Renal cortical epithelial cell (primary cell): ENCODE measurements around the gene PITPNB. TPM values are rescaled to one million over a fixed set of nuclear protein-coding genes. Genes with fewer than 3 reads are reported as not detected.

Experiments used
- DNase-seq: peaks from one replicate; pipeline ENCODE4 v3.0.0-alpha.2; 2011; ENCODE audit warnings: low read depth
- total RNA-seq: library from RNA; depleted of rRNA; stranded (reverse); fragments of >200 nt; gene quantifications from 2 replicates; pipeline ENCODE4 v1.2.3, GENCODE V29; 2014

PITPNB gene
- total RNA-seq, 1 donor from 2014 or later = 66.4 TPM

DNA sequence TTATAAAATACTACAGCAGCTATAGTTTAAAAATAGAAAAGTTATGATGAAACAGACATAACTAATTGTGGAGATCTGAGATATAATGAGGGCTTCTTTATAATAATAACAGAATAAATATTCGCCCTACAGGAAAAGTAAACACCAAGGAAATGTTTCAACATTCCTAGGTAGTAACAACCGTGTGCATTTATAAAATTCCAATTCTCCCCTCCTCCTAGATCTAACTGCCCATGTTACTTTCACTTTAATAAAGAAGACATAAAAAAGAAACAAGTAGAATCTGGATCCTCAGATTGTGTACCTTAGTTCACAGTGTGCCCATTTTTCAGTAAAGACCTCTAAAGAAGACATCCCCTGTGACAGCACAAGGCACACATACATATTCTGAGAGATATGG, 59.7 kb downstream of the PITPNB start:
- peak; percentile 51 for DNase-seq

DNA sequence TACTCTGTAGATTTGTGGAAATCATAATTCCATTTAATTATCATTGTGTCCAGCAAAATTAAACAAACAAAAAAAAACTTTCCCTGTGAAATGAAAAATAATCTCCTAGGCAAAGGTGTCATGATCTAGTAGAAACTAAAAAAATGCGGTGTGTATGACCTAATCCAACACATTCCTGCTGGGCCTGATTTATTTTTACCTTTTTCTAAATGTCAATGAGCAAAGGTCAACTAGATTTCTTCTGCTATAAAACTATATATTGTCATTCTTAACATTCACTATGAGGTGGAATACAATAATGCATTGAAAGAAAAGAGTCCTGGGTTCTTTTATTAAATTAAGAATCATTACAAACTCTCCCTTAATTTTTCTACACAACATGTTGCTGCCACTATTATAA, 60.4 kb downstream of the PITPNB start:
- DNase-seq = no peak

DNA sequence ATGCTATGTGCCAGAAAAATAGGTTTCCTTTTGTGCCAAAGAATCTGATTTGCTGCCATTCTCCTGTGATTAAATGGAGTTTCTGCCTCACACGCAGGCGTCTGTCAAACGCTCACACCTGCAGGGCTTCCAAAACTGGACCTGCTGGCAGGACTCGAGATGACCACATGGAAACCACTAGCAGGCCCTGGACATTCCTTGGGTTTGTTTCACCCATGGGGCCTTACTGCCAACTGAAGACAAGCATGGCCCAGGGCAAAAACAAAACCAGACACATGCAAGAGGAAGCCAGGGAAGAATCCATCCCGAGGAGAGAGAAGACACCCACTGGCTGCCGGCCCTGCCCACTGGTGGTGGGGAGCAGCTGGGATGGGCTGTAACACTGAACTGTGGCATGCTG, 61.6 kb downstream of the PITPNB start:
- DNase-seq = no peak

DNA sequence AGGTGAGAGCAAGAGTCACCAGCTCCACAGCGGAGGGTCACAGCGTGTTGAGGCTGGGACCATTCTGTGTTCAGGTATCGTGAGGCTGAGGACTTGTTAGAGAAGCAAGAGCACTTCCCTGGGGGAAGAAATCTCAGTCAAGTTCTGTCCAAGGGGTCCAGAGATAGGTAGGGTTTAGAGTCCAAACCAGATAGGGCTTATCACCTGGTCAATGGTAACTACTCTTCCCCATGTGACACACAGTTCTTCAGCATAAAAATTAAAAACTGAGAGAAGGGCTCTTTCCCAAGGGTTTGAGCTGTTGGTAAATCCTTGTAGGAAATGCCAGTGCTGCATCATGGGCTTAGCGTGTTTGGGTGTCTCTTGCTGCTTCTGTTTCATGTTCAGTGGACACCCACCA, 62.7 kb downstream of the PITPNB start:
- no peak for DNase-seq

DNA sequence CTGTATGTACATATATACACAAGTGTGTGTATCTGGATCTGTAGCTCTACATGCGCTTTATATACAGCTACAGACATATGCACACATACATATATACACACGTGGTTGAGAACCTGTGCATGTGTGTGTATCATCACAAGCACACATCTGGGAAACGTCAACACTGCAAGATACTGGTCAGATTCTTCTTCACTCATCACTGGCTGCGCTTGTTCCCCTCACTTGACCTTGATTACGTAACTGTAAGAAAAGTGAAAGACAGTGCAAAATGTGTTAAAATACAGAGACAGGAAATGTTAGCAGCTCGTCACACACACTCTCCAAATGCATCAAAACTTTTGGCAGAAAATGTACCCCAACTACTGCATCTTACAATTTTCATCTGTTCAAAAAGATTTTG, 65.6 kb downstream of the PITPNB start:
- DNase-seq = peak; percentile 40

DNA sequence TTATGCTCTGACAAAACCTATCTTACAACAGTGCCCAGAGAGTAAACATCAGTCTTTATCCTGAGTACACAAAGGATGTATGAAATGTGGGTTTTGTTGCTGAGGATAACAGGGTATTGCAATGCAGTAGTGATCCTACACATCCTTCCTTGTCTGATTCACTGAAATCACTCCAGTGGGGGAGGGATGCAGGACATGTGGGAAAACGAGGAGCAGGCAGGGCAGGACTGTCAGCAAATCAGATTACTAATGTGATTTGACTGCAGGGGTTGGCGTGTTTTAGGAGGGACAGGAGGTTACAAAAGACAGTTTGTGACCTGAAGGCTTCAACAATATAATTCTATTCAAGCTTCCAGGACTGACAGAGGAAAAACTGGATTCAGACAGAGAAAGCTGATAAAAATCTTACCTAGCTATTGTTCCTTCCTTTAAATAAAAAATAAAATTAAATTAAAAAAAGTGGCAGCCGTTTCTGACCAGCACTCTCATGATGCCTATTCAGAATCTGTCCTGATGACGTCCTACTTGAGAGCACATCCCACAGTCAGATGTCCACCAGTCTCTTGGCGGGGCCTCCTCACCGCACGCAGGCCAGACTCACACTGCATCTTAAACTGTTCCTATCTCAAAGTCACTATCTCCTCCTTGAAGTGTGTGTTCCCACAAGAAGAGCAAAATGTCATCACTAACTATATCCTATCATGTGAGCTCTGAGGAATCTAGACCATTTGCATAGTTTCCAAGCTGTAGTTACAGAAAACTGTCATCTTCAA, 66.9 kb downstream of the PITPNB start:
- no peak for DNase-seq

DNA sequence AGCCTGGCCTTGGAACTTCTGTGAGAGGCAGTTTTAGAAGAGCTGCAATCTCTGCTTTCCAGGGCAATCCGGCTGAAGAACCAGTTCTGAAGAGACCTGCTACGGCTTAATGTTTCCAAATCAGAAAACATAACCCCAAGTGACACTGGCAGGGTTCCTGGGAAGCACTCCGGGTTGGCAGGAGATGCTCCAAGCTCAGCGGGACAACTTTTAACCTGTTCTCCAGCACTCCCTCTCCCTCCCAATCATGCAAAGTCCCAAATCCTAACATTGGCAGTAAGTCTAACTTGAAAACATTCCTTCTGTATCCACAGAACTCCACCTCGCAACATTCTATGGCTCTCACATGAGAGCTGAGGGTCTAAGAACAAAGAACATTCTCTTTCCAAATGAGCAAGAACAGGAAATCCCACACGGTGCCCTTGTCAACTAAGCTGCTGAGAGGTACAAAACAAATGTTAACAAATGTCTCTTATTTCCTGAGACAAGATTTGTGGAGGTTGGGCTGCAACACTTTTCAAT, 69.0 kb downstream of the PITPNB start:
- DNase-seq = no peak

DNA sequence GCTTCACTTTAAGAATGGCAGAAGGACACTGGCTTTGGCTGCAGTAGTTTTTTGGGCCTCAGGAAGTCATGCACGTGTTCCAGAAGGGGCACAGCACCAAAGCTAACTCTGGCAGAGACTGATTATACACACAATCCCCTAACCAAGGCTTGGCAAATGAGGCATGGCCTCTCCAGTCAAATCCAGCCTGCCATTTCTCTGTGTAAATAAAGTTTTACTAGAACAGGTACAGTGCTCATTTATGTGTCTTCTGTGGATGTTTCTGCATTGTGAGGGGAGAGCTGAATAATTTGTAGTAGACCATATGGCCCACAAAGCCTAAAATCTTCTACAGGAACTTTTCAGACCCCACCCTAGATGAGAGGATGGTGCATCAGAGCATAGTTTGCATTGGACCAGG, 71.1 kb downstream of the PITPNB start:
- DNase-seq = no peak

DNA sequence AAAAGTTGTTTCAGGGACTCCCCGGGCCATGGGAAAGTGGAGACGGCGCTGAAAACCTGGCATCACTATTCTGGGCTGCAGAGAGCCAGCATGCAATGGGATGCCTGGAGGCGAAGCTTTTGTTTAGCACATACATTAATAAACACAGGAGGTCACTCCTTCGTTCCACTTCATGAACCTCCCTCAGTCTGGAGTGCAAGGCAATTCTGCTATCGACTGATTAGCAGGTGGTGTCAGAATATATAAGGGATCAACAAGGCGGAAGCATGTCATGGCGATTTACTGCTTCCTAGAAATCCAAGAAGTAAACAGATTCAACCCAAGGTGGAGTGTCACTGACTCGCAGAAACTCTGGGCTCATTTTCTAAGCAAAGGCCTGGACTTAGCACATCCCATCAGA, 72.1 kb downstream of the PITPNB start:
- DNase-seq = no peak

DNA sequence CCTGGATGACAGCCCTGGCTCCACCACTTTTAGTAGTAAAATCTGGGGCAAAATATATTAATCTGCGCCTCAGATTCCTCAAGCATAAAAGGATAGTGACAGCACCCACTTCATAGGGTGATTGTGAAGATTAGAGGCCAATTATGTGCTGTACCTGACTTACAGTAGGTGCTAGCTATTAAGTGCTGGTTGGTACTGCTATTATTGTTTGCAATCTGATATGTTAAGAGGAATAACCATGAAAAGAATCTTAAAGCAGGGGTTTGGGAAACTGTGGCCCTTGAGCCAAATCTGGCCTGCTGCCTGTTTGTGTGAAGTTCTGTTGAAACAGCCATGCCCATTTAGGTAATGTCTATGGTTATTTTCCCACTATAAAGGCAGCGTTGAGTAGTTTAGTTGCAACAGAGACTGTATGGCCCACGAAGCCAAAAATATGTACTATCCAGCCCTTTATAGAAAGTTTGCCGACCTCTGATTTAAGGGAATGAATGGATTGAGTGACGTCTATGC, 72.8 kb downstream of the PITPNB start:
- no peak for DNase-seq

DNA sequence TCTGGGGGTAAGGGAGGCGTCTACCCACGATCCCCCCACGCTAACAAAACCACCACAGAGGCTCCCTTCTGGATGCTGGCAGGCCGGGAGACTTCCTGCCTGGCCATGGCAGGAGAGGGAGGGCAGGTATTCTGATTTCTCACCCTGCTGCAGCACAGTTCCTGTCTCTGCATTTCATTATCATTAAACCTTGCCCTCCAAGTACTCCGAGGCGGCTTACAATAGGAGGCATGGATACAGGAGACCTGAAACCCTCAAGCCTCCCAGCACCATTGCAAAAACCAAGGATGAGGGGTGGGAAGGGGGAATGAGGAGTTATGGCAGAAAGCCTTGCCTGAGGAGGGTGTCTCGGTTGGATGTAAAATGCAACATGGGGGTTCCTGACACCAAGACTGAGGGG, 73.4 kb downstream of the PITPNB start:
- no peak for DNase-seq

DNA sequence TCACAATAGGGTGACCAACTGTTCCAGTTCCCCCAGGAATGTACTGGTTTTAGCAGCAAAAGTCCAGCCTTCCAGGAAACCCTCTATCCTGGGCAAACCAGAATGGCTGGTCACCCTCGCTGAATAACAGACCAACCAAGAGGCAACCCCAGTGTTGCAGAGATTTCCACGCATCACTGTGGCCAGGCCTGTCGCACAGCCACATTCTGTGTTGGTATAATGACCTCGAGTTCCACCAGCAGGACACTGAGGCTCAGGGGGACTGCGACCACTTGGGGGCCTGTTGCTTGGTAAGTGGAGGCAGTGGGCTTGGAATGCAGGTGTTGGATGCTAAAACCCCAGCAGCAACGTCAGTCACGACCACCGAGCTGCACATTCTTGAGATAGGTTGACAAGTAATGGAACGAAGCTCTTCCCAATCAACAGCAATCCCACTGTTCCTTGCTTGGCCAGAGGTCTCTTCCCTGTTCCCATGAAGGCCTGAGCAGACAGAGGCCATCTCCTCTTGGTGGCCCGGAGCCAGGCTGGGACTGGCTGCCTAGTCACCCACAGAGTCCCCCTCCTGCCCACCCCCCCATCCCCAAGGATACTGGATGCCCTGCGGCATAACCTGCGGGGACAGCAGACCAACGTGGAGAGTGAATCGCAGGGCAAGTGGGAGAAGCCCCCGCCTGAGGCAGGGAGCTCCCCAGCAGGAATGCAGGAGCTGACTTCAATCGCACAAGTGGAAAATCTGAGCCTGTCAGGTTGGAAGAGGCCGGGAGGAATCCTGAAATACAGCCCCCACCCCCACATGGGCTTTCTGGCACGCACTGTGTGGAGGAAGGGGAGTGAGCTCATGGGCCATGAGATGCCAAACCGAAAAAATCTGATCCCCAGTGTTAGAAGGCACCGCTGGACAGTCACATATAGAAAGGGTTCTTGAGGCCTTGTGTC, 74.1 kb downstream of the PITPNB start:
- DNase-seq = no peak

DNA sequence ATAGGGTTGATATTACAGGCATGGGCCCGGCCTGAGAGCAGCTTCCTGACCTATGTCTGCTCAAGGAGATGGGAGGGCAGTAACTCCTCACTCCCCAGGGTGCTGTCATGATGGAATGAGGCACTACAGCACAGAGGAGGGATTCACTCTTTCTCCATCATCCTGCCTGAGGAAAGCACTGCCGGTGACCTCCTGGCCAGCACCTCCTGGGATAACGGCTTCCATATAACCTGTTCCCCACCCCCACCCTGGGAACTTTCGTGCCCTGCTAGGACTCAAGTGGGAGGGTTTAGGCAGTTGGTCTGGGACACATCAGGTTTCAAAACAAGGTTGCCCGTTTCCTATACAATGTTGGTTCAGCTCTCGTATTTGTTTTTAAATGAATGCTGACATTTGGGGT, 74.8 kb downstream of the PITPNB start:
- no peak for DNase-seq

DNA sequence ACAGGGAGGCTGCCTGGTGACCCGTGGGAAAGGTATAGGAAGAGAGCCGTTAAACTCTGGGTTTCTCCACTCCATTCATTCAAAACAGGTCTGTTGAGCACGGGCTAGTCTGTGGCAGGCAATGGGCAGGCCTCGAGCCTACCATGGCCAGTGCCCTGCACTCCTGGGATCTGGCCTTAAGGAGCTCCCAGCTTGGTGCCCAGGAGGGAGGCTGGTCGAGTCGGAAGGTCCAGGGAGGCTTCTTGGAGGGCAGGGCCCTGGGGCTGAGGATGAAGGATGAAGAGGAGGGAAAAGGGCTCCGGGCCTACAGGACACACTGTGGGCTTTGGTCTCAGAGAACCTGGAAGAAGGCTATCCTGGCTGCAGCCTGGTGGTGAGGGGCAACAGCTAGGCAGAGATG, 75.6 kb downstream of the PITPNB start:
- no peak for DNase-seq

DNA sequence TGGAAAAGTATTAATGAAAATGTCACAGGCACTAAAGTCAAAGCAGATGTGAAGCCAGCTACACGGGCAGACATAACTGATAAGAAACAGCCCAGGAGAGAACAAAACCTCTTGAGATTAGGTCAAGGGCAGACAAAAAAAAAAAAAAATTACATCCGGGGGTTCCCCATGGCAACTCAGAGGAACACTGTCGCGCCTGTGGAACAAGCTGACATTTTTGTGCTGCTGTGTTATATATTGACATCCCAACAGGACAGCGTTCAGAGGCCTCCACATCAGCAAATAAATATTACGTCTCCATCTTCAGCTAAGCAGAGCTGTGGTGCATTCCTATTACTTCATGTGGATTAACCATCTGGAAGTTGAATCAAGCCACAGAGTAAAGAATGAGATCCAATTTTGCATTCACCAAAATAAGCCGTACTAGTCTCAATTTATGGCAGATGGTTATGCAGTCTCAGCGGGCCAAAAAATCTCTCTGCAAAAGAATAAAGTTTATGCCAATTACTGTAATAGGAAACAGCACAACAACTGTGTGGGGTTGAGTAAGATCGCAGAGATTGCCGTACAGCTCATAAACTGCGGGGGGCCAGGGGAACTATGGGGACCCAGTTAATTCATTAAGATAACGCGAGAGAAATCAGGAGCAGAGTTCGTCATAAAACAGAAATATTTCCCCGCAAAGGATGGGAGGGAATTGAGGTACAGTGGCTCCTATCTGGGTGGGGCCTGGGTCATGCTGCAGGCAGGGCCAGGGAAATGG, 76.2 kb downstream of the PITPNB start:
- no peak for DNase-seq

DNA sequence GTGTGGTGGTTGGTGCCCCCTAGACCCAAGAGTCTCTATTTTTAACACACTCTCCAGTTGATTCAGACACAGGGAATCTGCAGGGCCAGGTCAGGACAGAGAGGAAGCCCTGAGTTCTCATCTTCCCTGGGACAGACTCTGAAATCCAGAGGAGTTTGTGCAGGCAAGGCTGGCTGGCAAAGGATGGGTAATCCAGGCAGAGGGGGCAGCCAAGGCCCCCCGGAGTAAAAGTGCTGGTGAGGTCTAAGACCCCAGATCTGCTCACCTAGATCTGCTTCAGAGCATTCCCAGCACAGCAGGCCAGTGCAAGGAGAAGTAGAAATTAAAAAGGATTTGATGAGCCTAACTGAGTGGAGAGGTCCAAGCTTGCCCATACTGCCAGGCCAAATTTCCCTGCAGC, 76.9 kb downstream of the PITPNB start:
- no peak for DNase-seq

DNA sequence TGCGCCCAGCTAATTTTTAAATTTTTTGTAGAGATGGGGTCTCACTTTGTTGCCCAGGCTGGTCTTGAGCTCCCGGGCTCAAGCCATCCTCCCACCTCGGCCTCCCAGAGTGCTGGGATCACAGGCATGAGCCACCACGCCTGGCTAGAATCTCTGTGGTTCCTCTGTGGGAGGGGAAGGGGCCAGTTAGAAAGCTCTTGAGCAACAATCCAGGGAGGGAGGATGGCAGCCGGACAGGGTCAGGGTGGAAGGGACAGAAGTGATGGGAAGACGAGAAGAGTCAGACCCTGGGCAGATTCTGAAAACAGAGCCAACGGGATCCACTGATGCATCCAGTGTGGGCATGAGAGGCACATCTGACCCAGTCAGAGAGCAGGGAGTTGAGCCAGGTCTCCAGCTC, 78.6 kb downstream of the PITPNB start:
- DNase-seq = no peak

DNA sequence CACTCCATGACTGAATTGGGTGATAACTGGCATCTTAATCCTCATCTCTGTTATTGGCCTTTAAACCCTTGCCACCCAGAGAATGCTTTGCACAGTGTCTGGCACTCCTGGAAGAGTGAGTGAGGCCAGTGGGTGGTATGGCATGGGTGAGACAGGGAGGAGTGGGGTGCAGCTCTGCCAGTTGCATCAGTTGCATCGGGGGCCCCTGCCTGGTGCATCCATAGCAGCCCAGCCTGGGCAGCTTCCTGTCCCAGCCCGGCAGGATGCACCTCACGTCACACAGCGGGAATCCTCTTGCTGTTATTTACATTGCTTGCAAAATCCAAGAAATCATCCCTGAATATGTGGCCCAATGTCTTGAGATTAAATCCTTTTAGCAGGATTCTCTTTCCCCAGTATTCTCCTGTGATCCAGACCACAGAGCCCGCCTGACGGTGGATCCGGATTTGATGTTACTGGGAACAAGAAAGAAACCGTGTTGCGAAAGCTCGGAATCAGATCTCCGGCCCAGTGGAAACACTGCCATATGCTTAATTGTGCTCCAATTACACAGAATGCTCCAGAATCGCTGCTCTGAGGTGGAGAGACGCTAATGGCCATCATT, 79.9 kb downstream of the PITPNB start:
- DNase-seq = no peak

DNA sequence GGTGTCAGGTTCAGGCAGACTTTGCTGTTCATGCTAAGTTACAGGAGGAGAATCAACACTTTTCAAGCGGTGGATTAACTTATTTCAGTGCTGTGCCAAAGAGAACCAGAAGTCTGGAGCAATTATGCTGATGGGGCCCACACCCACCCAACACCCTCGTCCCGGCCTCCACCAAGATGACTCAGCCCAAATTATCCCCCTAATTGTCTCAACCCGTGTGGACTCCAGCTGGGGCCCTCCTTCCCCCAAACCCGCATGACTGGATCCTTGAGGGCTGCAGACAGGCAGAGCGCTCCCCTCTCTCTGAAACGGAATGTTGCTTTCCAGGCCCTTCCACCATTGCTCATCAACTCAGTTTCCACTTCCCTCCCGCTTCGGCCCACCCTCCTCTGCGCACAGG, 82.9 kb downstream of the PITPNB start:
- no peak for DNase-seq

DNA sequence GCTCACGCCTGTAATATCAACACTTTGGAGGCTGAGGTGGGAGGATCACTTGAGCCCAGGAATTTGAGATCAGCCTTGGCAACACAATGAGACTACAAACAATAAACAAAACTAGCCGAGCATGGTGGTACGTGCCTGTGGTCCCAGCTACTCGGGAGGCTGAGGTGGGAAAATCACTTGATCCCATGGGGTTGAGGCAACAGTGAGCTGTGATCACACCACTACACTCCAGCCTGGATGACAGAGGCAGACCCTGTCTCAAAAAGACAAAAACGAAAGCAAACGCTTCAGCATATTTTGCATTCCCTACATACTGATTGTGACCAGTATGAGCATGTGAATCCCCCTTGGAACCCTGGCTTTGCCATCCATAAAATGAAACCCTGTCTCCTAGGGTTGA, 83.6 kb downstream of the PITPNB start:
- DNase-seq = peak; percentile 4

DNA sequence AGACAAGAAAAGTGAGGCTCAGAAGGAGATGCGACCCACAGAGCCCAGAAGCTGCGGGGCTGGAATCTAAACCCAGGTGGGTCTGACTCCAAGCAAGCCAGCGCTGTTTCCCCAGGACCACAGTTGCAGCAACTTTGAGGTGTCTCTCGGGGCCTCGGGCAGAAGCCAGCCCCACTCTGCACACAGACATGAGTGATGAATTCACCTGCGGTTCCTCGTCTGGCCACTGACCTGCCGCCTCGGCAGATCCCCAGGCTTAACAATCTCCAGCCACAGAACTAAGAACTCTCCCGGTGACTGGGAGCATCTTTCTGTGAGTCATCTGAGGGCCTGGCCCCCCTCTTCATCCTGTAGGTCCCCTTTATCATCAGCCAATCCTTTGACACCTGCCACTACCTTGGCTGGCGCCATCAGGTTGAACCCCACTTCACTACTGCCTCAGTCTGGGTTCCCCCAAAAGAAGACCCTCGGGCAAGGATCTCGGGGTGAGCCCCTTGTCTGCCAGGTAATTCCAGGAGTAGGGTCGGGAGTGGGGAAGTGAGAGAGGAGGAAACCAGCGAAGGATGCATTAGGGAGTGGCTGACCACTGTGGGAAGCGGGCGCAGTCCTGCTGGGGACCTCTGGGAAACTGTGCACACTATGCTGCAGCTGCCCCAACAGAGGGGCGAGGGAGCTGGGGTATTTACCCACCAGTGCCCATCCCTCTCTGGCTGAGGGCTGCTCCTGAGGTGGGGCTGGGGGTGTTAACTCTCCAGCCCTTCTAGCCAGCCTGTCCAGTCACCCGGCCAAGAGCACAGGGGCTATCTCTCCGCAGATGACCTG, 84.5 kb downstream of the PITPNB start:
- no peak for DNase-seq
